Stimulated activated CD4-positive, alpha-beta T cell treated with anti-CD3 and anti-CD28 coated beads, Interleukin-15, amount 100 ng/mL, for 48 hours (primary cell): Measurements from ENCODE around the gene ZNRD2.
A peak's percentile ranks its signal among the peaks of the same experiment; 100 is the strongest.

Experiments used
- DNase-seq, 2 donors: peaks; one replicate each; pipeline ENCODE4 v3.0.0-alpha.2; 2020; ENCODE audit warnings: low read depth in 2 of 2

Gene ZNRD2

GRCh38 chr11:65573391-65574079, 3.3 kb downstream of the ZNRD2 start:
- DNase-seq: no peak

DNA sequence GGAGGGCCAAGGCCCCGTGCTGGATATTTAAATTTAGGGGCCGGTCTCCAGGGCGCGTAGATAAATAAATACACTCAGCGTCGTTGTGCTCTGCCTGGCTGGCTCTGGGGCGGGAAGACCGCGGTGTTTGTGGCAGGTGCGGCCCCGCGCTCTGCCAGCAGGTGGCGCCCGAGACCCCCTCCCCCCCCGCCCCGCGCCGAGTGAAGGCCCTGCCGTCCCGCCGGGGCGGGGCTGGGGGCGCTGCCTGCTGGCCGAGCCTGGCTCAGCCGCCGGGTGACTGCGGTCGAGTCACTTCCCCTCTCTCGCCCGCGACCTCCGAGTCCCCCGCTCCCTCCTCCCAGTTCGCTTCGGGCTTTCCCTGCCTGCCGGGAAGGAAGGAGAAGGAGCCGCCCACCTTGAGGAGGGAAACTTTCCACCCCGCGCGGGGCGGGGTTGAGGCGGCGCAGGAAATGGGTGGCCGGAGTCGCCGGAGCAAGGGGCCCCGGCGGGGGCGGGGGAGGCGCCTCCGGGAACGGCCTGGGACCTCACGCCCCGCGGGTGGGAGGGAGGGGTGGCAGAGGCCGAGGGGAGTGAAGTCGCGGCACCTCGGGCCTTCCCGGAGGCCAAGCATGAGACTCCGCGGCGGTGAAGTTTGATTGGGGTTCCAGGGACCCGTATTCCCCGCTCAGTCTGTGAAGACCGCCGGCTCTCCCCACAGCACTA, 4.0 kb downstream of the ZNRD2 start:
- peak; percentile 89 to 92 for DNase-seq

- no peak for DNase-seq
Measured at GRCh38 chr11:65574811-65575567, 4.7 kb downstream of the ZNRD2 start.

GRCh38 chr11:65575568-65576231, 5.4 kb downstream of the ZNRD2 start, which contains the start of gene EHBP1L1:
Gene EHBP1L1, plus strand, starts transcription at chr11:65576053. Its CDS starts 250 bp downstream, at chr11:65576303.
- peak in 1 of 2 donors; percentile 65 for DNase-seq

DNA sequence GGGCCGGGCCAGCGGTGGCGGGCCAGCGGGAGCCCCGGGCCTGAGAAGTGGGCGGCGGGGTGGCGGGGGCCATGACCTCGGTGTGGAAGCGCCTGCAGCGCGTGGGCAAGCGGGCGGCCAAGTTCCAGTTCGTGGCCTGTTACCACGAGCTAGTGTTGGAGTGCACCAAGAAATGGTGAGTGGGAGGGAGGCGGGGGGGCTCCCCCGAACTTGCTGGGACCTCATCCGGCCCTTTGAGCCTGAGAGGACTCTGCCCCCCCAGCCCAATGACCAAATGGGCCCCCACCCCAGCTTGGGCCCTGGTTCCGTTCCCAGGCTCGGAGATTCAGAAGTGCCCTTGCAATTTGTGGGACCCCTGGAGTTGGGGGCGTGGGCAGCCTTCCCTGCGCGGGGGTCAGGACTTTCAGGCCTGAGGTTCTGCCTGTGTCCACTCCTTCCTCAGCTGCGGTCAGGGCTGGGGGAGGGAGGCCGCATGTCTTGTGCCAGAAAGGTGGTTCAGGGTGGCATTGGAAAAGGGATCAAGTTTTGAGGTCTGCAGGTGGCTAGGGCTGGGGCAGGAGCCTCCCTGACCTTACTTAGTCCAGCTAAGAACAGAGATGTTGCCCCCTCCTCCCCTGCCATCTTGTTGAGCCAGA, 6.1 kb downstream of the ZNRD2 start:
- DNase-seq: no peak

DNA sequence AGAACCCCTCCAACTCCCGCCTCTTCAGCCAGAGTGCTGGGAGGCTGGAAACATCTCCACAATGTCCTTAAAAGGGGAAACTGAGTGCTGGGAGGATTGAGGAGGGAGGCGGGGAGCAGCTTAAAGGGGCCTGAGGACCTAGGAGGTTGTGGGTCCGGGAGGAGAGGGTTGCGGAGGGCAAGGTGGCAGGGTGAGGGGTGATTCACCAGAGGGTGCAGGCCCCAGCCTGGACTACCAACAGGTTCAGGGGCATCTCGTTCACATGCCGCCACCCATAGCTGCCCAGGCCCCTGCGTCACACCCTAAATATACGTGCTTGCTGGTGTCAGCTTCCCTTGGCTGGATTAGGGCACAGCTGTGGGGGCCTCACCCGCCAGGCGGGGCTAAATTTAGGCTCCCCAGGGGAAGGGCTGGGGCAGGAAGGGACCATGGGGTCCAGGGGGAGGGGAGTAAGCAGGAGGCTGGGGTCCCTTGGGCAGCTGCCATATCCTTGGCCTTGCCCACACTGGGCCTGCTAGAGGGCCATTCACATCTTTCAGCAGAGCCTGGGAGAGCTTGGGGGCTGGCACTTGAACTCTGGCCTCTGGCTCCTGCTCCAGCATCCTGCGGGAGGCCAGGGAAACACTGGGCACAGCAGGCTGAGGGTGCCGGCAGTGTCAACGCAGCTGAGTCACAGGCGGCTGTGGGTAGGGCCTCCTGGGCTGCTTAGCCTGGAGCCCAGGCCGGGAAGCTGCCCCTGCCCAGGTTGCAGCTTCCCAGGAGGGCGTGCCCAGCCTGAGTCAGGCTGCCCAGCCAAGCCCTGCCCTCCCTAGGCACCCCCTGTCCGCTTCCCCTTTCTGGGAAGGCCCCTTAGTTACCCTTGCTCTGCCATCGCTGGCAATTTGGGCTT, 6.8 kb downstream of the ZNRD2 start:
- DNase-seq: no peak

- no peak for DNase-seq
Measured at GRCh38 chr11:65577756-65578109, 7.5 kb downstream of the ZNRD2 start.

GRCh38 chr11:65578134-65578533, 7.9 kb downstream of the ZNRD2 start:
- no peak for DNase-seq

DNA sequence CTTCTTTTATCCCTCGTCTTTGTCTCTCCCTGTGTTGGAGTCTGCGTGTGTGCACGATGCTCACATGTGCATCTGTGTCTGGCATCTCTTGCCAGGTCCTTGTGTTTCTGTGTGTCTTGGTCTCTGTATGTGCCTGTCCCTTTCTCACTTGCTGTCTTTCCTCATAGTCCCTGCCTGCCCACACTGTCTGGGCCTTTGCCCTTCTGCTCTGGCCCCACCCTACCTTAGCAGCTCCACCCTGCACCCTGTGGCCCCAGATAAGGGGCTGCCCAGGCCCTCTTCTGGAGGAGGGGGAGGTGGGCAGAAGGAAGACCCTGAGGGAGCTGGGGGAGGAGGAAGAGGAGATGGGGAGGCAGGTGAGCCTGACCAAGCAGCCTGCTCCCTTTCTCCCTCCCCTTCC, 8.4 kb downstream of the ZNRD2 start:
- no peak for DNase-seq

- DNase-seq: no peak
Measured at GRCh38 chr11:65579291-65579690, 9.0 kb downstream of the ZNRD2 start.

- no peak for DNase-seq
Measured at GRCh38 chr11:65580031-65580692, 9.9 kb downstream of the ZNRD2 start.

DNA sequence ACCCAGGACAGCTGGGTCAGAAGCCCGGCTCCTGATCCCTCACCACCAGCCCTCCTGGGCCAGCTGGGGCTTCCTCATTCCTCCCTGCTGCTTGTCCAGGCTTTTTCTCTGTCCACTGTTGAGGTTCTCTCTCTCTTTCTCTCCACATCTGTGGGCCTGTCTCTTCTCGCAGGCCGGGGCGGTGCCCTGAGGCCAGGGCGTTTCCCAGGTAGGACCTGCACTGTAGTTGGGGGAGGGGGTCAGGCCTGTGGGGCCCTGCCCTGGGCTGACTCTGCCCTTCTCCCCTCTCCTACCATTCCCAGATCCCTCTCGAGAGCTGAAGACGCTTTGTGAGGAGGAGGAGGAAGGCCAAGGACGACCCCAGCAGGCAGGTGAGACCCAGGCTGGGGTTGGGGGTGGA, 10.5 kb downstream of the ZNRD2 start:
- DNase-seq: no peak

GRCh38 chr11:65581928-65582327, 11.7 kb downstream of the ZNRD2 start:
- no peak for DNase-seq

DNA sequence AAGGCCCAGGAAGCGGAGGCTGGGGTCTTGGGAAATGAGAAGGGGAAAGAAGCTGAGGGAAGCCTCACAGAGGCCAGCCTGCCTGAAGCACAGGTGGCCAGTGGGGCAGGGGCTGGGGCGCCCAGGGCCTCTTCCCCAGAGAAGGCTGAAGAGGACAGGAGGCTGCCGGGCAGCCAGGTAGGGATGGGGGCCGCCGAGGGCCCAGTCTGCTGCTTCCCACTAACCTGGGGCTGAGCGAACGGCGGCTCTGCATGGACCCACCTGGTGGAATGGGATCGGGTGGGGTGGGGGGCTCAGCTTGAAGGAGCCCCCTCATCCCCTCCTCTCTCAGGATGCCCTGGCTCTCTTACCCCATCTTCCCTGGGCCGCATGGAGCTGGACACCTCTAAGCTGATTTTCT, 13.3 kb downstream of the ZNRD2 start:
- no peak for DNase-seq

DNA sequence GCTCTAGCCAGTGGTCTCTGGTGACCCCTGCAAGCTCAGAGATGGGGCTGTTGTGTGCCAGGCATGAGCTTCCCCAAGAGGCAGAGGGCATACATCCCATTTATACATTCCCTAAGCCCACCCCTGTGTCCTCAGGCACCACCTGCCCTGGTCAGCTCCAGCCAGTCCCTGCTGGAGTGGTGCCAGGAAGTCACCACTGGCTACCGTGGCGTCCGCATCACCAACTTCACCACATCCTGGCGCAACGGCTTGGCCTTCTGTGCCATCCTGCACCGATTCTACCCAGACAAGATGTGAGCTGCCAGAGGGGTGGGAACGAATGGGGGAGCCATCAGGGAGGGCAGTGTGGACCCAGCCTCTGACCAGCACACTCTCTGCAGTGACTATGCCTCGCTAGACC, 13.8 kb downstream of the ZNRD2 start:
- DNase-seq: no peak

DNA sequence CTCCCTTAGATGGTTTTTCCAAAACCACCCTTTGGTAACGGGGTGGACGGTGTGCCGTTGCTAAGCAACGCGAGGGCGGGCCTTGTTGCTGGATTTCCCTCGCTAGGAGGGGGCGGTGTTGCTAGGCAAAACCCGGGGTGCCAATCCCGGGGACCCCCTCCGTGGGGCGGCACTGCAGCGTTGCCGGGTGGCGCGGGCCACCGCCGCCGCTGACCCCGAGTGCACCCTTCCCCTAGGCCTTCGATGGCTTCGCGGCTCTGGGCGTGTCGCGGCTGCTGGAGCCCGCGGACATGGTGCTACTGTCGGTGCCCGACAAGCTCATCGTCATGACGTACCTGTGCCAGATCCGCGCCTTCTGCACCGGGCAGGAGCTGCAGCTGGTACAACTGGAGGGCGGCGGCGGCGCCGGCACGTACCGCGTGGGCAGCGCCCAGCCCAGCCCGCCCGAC, 14.5 kb downstream of the ZNRD2 start:
- DNase-seq: no peak

DNA sequence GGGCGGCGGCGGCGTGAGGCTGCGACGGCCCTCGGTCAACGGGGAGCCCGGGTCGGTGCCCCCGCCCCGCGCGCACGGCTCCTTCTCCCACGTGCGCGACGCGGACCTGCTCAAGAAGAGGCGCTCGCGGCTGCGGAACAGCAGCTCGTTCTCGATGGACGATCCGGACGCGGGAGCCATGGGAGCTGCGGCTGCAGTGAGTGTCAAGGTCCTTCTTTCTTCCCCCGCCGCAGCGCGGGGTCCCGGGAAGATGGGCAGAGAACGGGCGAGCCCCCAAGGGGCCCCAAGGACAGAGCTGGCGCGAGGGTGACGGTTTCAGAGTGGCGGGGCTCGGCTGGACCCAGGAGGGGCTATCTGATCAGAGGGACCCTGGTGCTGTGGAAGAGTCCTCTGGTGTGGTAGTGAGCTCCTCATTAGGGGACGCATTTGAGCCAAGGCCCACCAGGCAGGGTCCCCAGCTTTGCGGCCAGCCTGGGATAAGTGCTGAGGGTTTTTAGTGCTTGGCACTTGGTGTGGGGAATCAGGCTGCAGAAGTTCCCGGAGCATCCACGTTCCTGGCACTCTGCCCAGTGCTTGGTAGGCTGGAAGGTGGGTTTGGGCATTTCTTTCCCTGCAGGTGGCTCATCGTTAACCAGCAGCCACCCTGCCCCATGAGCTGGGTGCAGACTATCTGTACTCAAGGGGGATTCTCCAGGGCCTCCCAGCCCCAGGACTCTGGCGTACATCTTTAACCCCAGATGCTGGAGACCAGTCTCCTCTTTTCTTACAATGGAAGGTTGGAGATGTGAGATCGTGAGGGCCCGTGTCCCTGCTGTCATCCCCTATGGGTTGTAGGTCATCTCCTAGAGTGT, 15.3 kb downstream of the ZNRD2 start:
- DNase-seq: no peak

DNA sequence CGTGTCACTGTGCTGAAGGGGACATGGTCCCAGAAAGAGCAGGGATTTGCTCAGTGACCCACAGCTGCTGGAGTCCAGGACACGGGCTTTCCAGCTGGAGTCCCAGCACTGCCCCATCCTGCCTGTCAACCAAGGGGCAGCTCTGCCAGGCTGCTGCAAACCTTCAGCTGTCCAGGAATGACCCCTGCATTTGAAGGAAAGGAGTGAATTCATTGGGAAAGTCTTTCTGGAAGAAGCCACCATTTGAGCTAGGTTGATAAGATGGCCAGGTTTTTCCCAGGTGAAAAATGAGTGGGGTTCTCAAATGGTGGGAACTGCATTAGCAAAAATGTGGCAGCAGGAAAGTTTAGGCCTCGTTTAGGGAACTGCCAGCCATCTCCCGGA, 16.0 kb downstream of the ZNRD2 start:
- no peak for DNase-seq

DNA sequence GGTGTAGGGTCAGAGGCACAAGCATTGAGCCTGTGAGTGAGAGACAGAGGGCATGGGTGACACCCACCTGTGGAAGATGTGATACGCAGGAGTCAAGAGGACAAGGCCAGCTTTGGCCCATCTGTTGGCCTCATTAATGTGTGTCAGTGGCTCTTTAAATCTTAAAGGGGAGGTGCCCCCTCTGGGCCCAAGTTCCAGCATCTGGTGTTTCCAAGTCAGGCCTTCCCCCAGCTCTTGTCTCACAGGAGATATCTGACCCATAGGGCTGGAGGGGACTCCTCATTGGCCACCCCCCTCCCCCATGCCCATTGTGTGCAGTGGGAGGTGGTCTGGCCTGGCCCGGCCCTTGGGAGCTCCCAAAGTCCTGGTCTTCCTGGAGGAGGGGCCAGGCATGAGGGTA, 16.4 kb downstream of the ZNRD2 start:
- DNase-seq: no peak
